Measurements from ENCODE around the gene PAX2. TPM values are rescaled to one million over a fixed set of nuclear protein-coding genes. Genes with fewer than 3 reads are reported as not detected.

PAX2 gene
- polyA plus RNA-seq, 1 experiment = not detected

- Histone ChIP-seq H3K27me3 (ENCODE audit: control insufficient read depth, insufficient read depth, low read length) (peaks cover 20% of the 10 kb centered on the region), H3K36me3 (ENCODE audit: control insufficient read depth, insufficient read depth, low read length) (no peaks in the 10 kb centered on the region), H3K4me3 (ENCODE audit: low read depth, low read length) (no peak overlapping the region)
- TF ChIP-seq CTCF (IDR thresholded peaks at IDR 0.05; ENCODE audit: insufficient read depth, low read depth, low read length) = no peak
- no peak for DNase-seq (ENCODE audit: low read depth)
- ChIA-PET POLR2A (no interaction called here), CTCF (no interaction called here)
Measured at GRCh38 chr10:100773646-100774045, 28.3 kb downstream of the PAX2 start.

- no peak for DNase-seq (ENCODE audit: low read depth)
- H3K4me3 ChIP-seq (ENCODE audit: low read depth, low read length) = no peak overlapping the region
- ChIA-PET POLR2A (no interaction called here), CTCF (interaction anchor here (0.6 to 0.7 kb wide), 2 partner anchors 169 to 176 kb away, joined by 3 to 4 read pairs; no protein-coding TSS in a partner anchor)
- H3K27me3 ChIP-seq (ENCODE audit: control insufficient read depth, insufficient read depth, low read length) = peaks cover 23% of the 10 kb centered on the region
- no peaks in the 10 kb centered on the region for H3K36me3 ChIP-seq (ENCODE audit: control insufficient read depth, insufficient read depth, low read length)
- no peak for TF ChIP-seq CTCF (IDR thresholded peaks at IDR 0.05; ENCODE audit: insufficient read depth, low read depth, low read length)
Measured at GRCh38 chr10:100774223-100774622, 28.8 kb downstream of the PAX2 start.

- Histone ChIP-seq H3K27me3 (ENCODE audit: control insufficient read depth, insufficient read depth, low read length) (peaks cover 25% of the 10 kb centered on the region), H3K36me3 (ENCODE audit: control insufficient read depth, insufficient read depth, low read length) (no peaks in the 10 kb centered on the region), H3K4me3 (ENCODE audit: low read depth, low read length) (no peak overlapping the region)
- no peak for TF ChIP-seq CTCF (IDR thresholded peaks at IDR 0.05; ENCODE audit: insufficient read depth, low read depth, low read length)
- no peak for DNase-seq (ENCODE audit: low read depth)
- ChIA-PET CTCF (interaction anchor here (0.6 to 1.1 kb wide), 3 partner anchors 9 to 176 kb away, joined by 3 to 4 read pairs (median 4); no protein-coding TSS in a partner anchor), POLR2A (interaction anchor here (0.5 kb wide), 1 partner anchor 935 kb away, joined by 3 read pairs; no protein-coding TSS in a partner anchor)
Measured at GRCh38 chr10:100774876-100775275, 29.5 kb downstream of the PAX2 start.

GRCh38 chr10:100775386-100775785, 30.0 kb downstream of the PAX2 start:
- H3K4me3 ChIP-seq (ENCODE audit: low read depth, low read length) = no peak overlapping the region
- no peak for TF ChIP-seq CTCF (IDR thresholded peaks at IDR 0.05; ENCODE audit: insufficient read depth, low read depth, low read length)
- peaks cover 23% of the 10 kb centered on the region for H3K27me3 ChIP-seq (ENCODE audit: control insufficient read depth, insufficient read depth, low read length)
- H3K36me3 ChIP-seq (ENCODE audit: control insufficient read depth, insufficient read depth, low read length) = no peaks in the 10 kb centered on the region
- POLR2A ChIA-PET = interaction anchor here (0.5 kb wide), 1 partner anchor 934 kb away, joined by 3 read pairs; no protein-coding TSS in a partner anchor
- no peak for DNase-seq (ENCODE audit: low read depth)
- CTCF ChIA-PET = interaction anchor here (1.1 kb wide), 1 partner anchor 10 kb away, joined by 4 read pairs; no protein-coding TSS in a partner anchor

GRCh38 chr10:100775871-100776270, 30.5 kb downstream of the PAX2 start:
- POLR2A ChIA-PET = no interaction called here
- no peak for DNase-seq (ENCODE audit: low read depth)
- peaks cover 23% of the 10 kb centered on the region for H3K27me3 ChIP-seq (ENCODE audit: control insufficient read depth, insufficient read depth, low read length)
- CTCF ChIA-PET = interaction anchor here (1.1 kb wide), 1 partner anchor 10 kb away, joined by 4 read pairs; no protein-coding TSS in a partner anchor
- TF ChIP-seq CTCF (IDR thresholded peaks at IDR 0.05; ENCODE audit: insufficient read depth, low read depth, low read length) = no peak
- no peak overlapping the region for H3K4me3 ChIP-seq (ENCODE audit: low read depth, low read length)
- no peaks in the 10 kb centered on the region for H3K36me3 ChIP-seq (ENCODE audit: control insufficient read depth, insufficient read depth, low read length)

All from BJ (cell line).